Hematopoietic multipotent progenitor cell treated with erythropoietin and hydrocortisone succinate and interleukin-3 and kit ligand, for 4 days (in vitro differentiated cells): Measurements from ENCODE around the gene ANTXRL.
A peak's percentile ranks its signal among the peaks of the same experiment; 100 is the strongest.
"Not testable (repeated sequence)": the region's sequence is repeated elsewhere in the genome, so short reads cannot be mapped to it uniquely, and the experiment has no call there.

Experiments
- DNase-seq: peaks from one replicate; pipeline ENCODE4 v3.0.0-alpha.2; 2015

ANTXRL gene

DNA sequence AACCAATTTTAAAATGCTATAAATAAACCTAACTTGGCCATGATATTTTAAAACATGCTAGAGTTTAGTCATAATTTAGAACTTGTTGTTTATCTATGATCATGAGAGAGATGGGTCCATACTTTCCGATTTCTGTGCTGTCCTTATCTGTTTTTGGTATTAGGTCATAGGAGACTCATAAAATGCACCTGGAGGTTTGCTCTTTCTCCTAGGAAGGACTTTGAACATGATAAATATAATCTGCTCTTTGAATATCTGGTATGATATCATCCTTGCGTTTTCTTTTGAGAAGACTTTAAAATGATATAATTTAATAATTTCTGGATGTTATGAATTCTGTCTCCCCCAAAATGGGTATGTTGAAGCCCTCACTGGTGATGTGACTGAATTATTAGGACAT is 9.0 kb upstream of the ANTXRL start:
- DNase-seq = no peak

- DNase-seq = not testable (repeated sequence)
These were observed 4.4 kb upstream of the ANTXRL start for GRCh38 chr10:46282421-46282831.

GRCh38 chr10:46282842-46283574 is 3.8 kb upstream of the ANTXRL start:
- peak; percentile 80 for DNase-seq

DNA sequence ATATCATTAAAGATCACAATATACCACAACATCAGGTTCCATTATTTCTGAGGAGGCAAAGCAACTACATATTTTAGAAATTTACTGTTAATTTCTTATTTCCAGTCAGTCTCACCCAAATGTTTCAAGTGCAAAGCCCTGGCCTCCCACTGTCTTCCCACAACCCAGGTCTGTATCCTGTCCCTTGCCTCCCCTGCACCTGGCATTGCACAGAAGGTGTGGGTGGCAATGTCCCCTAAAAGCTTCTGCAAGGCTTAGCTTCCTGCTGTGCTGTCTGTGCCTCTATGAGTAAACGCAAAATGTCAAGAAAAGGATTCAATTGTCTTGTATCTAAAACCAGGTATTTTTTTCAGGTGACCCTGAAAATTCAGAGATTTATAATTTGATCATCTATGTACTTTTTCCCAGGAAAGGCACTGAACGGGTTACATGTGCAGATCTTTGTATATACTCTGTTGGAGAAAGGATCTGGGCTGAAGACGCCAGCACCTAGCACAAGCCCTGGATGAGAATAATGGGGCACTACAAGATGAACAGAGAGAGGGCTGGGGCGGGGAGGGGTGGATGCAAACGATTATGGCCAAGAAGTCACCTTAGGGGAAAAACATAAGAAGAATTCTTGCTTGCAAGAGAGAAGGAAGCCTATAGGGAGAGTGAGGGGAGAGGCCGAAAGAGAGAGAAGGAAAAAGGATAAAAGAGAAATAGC is 3.1 kb upstream of the ANTXRL start:
- no peak for DNase-seq

DNA sequence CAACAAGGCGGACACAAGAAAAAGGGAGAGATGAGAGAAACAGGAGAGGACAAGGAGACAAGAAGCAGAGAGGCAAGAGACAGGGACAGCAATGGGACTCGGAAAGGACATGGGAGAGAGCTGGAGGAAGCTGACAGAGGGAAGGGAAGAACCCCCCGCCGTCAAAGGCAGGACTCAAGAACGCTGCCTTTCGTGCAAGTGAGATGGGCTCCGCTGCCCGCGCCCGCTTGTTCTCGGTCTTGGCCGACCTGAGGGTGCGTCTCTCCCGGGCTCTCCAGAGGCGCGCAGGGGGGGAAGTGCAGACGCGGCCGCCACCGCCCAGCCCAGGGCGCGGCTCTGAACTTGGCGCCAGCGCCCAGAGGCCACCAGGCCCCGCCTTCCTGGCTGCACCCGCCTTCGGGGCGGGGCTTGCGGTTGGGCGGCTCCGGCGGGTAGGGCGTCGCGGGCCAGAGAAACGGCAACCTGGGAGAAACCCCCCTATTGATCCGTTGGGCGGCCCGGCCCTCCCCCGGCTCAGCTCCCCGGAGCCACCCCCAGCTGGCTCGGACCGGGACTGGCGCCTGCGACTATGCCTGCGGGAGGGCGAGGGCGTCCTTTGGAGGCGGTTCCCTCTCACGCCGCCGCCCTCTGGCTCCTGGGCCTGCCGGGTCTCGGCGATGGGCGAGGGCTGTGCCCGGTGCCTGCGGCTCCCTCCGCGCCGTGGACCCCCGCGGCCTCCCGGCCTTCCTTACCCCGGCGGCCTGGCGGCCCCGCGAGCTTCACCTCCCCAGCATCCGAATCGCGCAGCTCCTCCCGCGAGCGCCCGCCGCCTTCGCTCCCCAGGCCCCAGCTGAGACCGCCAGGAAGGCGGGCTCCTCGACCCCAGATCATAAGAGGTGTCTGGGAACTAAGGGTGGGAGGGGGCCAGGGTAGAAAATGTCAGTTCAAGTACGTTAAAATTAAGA is 2.2 kb upstream of the ANTXRL start:
- peak; percentile 92 for DNase-seq

DNA sequence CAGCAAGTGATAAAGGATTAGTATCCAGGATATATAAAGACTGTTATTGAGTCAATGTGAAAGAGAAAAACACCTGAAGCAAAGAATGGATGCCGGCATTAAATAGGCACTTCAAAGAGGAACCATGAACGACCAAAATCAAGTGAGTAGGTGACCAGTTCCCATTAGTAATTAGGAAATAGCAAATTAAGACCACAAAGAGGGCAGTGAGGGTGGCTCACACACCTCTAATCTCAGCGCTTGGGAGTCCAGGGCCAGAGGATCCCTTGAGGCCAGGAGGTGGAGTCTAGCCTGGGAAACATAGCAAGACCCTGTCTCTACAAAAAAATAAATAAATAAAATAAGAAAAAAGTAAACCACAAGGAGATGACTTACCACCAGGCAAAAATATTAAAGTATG is 1.5 kb upstream of the ANTXRL start:
- DNase-seq = no peak

DNA sequence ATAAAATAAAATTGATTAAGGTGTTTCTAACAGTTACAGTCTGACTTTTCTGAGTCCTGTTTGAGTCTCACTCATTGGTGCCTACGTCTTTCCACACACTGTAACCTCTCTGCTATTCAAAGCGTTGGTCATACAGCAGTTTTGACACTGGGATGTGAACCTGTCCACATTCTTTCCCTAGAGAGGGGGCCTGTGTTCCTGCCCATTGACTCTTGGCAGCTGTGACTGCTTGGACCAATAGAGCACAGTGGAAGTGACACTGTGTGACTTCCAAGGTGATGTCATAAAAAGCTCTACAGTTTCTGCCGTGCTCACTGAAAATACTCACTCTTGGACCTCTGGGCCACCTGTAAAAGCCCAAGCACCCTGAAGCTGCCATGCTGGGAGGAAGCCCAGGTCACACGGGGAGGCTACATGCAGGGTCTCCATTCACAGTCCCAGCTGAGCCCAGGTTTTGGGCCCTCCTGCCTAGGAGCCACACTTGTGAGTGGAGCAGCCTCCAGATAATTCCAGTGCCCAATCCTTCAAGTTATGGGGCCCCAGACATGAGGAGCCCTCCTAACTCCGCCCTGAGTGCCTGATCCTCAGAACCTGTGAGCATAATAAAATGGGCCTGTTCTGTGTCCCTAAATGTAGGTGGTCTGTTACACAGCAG is 704 bp upstream of the ANTXRL start:
- DNase-seq = no peak

DNA sequence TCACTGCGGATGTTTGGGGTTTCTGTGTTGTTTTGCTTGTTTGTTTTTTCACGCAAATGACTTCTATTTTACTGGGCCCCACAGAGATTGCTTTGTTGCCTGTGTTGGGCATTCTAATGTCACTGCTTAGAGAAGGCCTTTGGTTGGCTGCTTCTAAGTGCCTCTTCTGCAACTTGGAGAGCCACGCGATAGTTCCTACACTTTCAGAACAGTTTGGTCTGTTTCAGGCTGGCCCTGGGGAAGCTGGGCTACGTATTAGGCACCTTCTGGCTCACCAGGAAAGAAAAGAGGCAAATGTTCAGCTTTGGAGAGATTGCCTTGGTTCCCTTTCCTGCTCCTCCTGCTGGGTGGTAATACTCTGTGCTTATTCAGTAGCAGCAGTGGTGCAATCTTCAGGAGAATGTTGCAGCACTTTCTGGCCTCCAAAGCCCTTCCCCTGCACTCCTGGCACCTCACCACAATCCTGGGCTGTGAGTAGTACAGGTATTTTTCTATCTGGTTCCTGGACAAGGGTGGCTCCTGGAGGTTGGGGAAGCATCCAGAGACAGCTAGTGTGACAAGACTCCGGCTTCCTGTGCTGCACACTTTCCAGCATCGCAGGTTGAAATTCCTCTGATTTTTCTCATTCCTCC is 1.2 kb downstream of the ANTXRL start:
- DNase-seq = no peak

DNA sequence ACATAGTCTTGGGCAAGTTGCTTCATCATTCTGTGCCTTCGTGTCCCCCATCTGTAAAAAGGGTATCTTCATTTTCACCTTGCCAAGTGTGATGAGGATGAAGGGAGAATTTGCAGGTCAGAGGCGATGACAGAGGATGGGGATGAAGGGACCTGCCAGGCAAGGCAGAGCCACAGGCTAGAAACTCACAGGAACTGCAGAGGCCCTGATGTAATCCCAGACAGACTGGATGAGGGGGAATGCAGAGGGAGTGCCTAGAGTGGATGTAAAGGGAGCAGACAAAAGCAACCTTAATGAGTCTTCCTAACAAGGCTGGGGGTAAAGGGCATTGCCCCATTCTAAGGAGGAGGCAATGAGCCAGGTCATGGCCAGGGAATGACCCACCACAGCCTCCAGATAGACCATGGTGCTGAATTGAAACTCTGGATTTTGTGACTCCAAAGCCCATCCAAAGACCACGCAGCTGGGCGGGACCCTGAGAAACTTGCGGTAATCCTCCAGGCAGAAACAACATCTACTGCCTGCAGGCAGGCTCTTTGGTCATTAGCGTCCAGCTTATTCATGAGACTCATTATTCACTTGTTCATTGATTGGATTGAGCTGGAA is 1.9 kb downstream of the ANTXRL start:
- DNase-seq = no peak

DNA sequence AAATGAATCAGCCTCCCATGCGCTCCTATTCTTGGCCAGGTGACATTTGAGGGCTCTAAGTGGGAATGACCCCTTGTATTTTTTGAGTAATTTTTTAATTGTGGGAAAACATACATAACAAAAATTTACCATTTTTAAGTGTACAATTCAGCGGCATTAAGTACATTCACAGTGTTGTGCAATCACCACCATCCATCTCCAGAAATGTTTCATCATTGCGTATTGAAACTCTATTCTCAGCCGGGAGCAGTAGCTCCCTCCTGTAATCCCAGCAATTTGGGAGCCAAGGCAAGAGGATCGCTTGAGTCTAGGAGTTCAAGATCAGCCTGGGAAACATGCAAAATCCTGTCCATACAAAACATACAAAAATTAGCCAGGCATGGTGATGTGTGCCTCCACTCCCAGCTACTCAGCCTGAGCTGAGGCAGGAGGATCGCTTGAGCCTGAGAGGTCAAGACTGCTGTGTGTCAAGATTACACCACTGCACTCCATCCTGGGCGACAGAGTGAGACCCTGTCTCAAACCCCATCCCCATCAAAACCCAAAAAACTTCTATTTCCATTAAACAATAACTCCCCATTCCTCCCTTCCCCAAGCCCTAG is 2.5 kb downstream of the ANTXRL start:
- no peak for DNase-seq

DNA sequence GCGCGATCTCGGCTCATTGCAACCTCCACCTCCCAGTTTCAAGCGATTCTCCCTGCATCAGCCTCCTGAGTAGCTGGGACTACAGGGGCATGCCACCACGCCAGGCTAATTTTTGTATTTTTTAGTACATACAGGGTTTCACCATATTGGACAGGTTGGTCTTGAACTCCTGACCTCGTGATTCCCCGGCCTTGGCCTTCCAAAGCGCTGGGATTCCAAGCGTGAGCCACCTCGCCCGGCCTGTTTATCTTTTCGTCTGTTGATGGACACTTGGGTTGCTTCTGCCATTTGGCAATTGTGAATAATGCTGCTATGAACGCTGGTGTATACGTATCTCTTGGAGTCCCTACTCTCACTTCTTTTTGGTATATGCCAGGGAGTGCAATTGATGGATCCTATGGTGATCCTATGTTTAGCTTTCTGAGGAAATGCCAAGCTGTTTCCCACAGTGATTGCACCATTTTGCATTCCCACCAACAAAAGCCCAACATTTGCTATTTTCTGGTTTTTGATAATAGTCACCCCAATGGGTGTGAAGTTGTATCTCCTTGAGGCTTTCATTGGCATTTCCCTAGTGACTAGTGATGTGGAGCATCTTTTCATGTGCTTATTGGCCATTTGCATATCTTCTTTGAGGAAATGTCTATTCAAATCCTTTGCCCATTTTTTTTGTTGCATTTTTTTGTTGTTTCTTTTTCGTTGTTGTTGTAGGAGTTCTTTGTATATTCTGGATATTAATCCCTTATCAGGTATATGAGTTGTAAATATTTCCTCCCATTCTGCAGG is 3.5 kb downstream of the ANTXRL start:
- no peak for DNase-seq

DNA sequence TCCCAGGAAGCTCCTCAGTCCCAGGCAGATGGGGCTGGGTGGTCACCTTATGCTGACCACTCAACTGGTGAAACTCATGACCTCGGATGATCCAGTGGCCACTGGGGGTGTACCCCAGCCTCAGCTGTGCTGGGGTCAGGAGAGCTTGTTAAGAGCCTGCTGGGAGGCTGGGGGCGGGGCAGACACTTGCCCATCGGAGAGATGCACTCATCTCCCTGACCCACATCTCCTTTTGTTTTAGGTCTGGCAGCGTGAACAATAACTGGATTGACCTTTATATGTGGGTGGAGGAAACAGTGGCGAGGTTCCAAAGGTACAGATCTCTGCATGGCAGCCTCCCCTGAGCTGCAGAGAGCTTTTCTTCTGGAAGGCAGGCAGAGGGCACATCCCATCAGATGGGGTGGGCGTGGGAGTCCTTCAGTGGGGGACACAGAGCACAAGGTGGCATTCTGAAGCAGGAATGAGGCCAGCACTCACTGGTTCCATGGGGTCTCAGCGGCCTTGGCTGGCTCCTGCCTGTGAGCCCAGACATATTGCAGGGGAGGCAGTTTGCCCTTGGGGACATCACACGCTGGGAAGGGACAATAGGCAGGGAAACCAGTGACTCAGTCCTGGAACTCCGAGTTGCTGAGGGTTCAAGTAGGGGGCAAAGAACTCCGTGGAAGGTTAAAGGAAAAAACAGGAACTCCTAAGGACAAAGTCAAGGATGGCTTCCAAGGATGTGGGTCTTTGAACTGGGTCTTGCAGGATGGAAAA is 5.2 kb downstream of the ANTXRL start:
- DNase-seq = no peak

GRCh38 chr10:46292573-46293023 is 5.8 kb downstream of the ANTXRL start:
- DNase-seq = no peak

DNA sequence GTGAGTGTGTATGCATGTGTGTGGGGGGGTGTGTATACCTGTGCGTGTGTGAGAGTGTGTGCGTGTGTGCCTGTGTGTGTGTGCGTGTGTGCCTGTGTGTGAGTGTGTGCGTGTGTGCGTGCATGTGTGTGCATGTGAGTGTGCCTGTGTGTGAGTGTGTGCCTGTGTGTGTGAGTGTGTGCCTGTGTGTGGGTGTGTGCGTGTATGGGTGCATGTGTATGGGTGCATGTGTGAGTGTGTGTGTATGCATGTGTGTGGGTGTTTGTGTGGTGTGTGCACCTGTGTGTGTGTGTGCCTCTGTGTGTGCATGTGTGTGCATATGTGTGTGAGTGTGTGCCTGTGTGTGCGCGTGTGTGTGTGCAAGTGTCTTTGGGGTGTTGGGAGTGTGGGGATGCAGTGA is 6.4 kb downstream of the ANTXRL start:
- no peak for DNase-seq

- peak; percentile 44 for DNase-seq
These were observed 7.2 kb downstream of the ANTXRL start for GRCh38 chr10:46293832-46294640.

GRCh38 chr10:46294641-46295220 is 7.9 kb downstream of the ANTXRL start:
- no peak for DNase-seq

- DNase-seq = not testable (repeated sequence)
These were observed 8.7 kb downstream of the ANTXRL start for GRCh38 chr10:46295350-46296010.

DNA sequence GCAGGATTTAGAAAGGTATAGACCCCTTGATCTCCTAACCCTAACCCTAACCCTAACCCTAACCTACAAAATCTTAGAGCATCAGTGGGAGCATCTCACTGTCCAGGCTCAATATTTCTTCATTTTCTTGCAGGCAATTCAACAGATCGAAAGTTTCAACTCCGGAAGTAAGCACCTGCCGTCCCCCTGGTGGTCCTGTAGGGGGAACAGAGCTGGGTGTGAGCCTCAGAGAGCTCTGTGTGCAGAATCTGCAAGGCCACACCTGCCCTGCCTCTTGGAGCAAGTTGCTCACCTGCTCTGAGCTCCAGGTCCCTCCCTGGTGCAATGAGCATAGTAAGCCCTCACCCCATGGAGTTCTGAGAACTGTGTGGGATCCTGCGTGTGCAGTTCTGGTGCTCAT is 9.3 kb downstream of the ANTXRL start:
- not testable (repeated sequence) for DNase-seq
